ENCODE measurements around the gene GPR52.
"Not testable (repeated sequence)": the region's sequence is repeated elsewhere in the genome, so short reads cannot be mapped to it uniquely, and the experiment has no call there.

GPR52 gene

GRCh38 chr1:174447866-174448530, at the start of gene GPR52:
Gene GPR52 (plus strand): TSS chr1:174447964. CDS start chr1:174448112, 148 bp downstream.
- no peak for FAIRE-seq
- no peak for DNase-seq (ENCODE audit: insufficient read length, low spot score)

GRCh38 chr1:174398246-174398645, 49.5 kb upstream of the GPR52 start:
- FAIRE-seq (no peak), DNase-seq (ENCODE audit: insufficient read length, low spot score) (no peak)

GRCh38 chr1:174399211-174399610, 48.6 kb upstream of the GPR52 start:
- peak; percentile 8 for FAIRE-seq

GRCh38 chr1:174401075-174401474, 46.7 kb upstream of the GPR52 start:
- no peak for FAIRE-seq
- DNase-seq (ENCODE audit: insufficient read length, low spot score), result no peak

More at GRCh38 chr1:174399211-174399610, 48.6 kb upstream of the GPR52 start:
- no peak for DNase-seq (ENCODE audit: insufficient read length, low spot score)

GRCh38 chr1:174405219-174405618, 42.5 kb upstream of the GPR52 start:
- DNase-seq (ENCODE audit: insufficient read length, low spot score), result no peak
- no peak for FAIRE-seq

GRCh38 chr1:174406421-174406820, 41.3 kb upstream of the GPR52 start:
- no peak for DNase-seq (ENCODE audit: insufficient read length, low spot score)
- FAIRE-seq, result no peak

- FAIRE-seq (no peak), DNase-seq (ENCODE audit: insufficient read length, low spot score) (no peak)
Measured at GRCh38 chr1:174407665-174408064, 40.1 kb upstream of the GPR52 start.

GRCh38 chr1:174408146-174408545, 39.6 kb upstream of the GPR52 start:
- FAIRE-seq (no peak), DNase-seq (ENCODE audit: insufficient read length, low spot score) (no peak)

- FAIRE-seq; DNase-seq (ENCODE audit: insufficient read length, low spot score): not testable (repeated sequence)
Measured at GRCh38 chr1:174409801-174410200, 38.0 kb upstream of the GPR52 start.

- FAIRE-seq (no peak), DNase-seq (ENCODE audit: insufficient read length, low spot score) (no peak)
Measured at GRCh38 chr1:174413632-174414031, 34.1 kb upstream of the GPR52 start.

GRCh38 chr1:174414203-174414602, 33.6 kb upstream of the GPR52 start:
- peak; percentile 14 for FAIRE-seq
- DNase-seq (ENCODE audit: insufficient read length, low spot score), result no peak

- no peak for FAIRE-seq
Measured at GRCh38 chr1:174415506-174415905, 32.3 kb upstream of the GPR52 start.

GRCh38 chr1:174417921-174418320, 29.8 kb upstream of the GPR52 start:
- DNase-seq (ENCODE audit: insufficient read length, low spot score) (no peak), FAIRE-seq (no peak)

More at GRCh38 chr1:174415506-174415905, 32.3 kb upstream of the GPR52 start:
- DNase-seq (ENCODE audit: insufficient read length, low spot score), result no peak

GRCh38 chr1:174425121-174425520, 22.6 kb upstream of the GPR52 start:
- no peak for DNase-seq (ENCODE audit: insufficient read length, low spot score)

GRCh38 chr1:174426153-174426552, 21.6 kb upstream of the GPR52 start:
- FAIRE-seq (no peak), DNase-seq (ENCODE audit: insufficient read length, low spot score) (no peak)

More at GRCh38 chr1:174425121-174425520, 22.6 kb upstream of the GPR52 start:
- no peak for FAIRE-seq

GRCh38 chr1:174428033-174428432, 19.7 kb upstream of the GPR52 start:
- DNase-seq (ENCODE audit: insufficient read length, low spot score) (no peak), FAIRE-seq (no peak)

GRCh38 chr1:174428739-174429138, 19.0 kb upstream of the GPR52 start:
- FAIRE-seq, result no peak
- no peak for DNase-seq (ENCODE audit: insufficient read length, low spot score)

- DNase-seq (ENCODE audit: insufficient read length, low spot score), result no peak
Measured at GRCh38 chr1:174433451-174433850, 14.3 kb upstream of the GPR52 start.

GRCh38 chr1:174445351-174445750, 2.4 kb upstream of the GPR52 start:
- DNase-seq (ENCODE audit: insufficient read length, low spot score) (no peak), FAIRE-seq (no peak)

More at GRCh38 chr1:174433451-174433850, 14.3 kb upstream of the GPR52 start:
- FAIRE-seq, result no peak

- FAIRE-seq (no peak), DNase-seq (ENCODE audit: insufficient read length, low spot score) (no peak)
Measured at GRCh38 chr1:174445817-174446216, 1.9 kb upstream of the GPR52 start.

GRCh38 chr1:174448531-174448883, 743 bp downstream of the GPR52 start:
- FAIRE-seq, result no peak
- no peak for DNase-seq (ENCODE audit: insufficient read length, low spot score)

- no peak for FAIRE-seq
- no peak for DNase-seq (ENCODE audit: insufficient read length, low spot score)
Measured at GRCh38 chr1:174448974-174449373, 1.2 kb downstream of the GPR52 start.

GRCh38 chr1:174451408-174451807, 3.6 kb downstream of the GPR52 start:
- FAIRE-seq (no peak), DNase-seq (ENCODE audit: insufficient read length, low spot score) (no peak)
